K562 (cell line): Measurements from ENCODE around the gene SCFD2. TPM values are rescaled to one million over a fixed set of nuclear protein-coding genes. Genes with fewer than 3 reads are reported as not detected.

ENCODE experiments used
- ATAC-seq: fragments of 200-7000 bp; cut with Tn5 transposase; 3 replicates; pipeline ENCODE4 v1.9.1; 2020; ENCODE audit warnings: moderate library complexity
- BruUV-seq: library from RNA; stranded (reverse); fragments of 400-500 nt; replicated peaks from 2 replicates; lab custom pipeline; 2021; lab: Mats Ljungman, UMichigan
- CTCF ChIA-PET: fragments of 300-600 bp; formaldehyde crosslinking; extraction: SDS; loops from one replicate; lab custom pipeline; 2021; ENCODE audit warnings: low intra/inter-chr PET ratio; lab: Yijun Ruan, JAX
- POLR2A ChIA-PET: fragments of 300-600, 350-650 bp; sonication (Branson Sonifier 250); formaldehyde crosslinking; extraction: SDS; loops from one replicate; lab custom pipeline; 2021; ENCODE audit warnings: antibody characterized with exemption, inconsistent platforms; lab: Yijun Ruan, JAX
- DNase-seq, 4 experiments: peaks; one replicate each; pipeline versions ENCODE4 v3.0.0 to v3.0.0-alpha.2; 2011 to 2018; ENCODE audit warnings: low spot score in 3 of 4, mixed read lengths in 3 of 4; ENCODE audit errors: extremely low read depth in 1 of 4
- FAIRE-seq: peaks from 2 replicates; lab custom pipeline; 2011; peaks lifted over from hg19 to GRCh38; lab: Jason Lieb, UNC
- H2AFZ ChIP-seq: 2 replicates; pipeline ENCODE4 v1.6.0; 2011; ENCODE audit warnings: low read depth, low read length, control low read depth, inconsistent platforms
- H3K27ac ChIP-seq: fragments of 200-600 bp; 3 replicates; pipeline ENCODE4 v1.8.0; 2011; ENCODE audit warnings: low read depth, mild to moderate bottlenecking, control low read depth, inconsistent platforms, low read length, moderate library complexity, mixed read lengths; ENCODE audit errors: extremely low read depth
- H3K27me3 ChIP-seq, 2 experiments: fragments of 300-600 bp in 1 of 2; 2 replicates in 1 of 2; 3 replicates in 1 of 2; pipeline versions ENCODE4 v1.6.0 to v1.8.0; 2011; ENCODE audit warnings: inconsistent platforms in 2 of 2, low read length in 2 of 2, mild to moderate bottlenecking in 1 of 2, mixed read lengths in 1 of 2, moderate library complexity in 1 of 2; ENCODE audit not compliant: control insufficient read depth in 2 of 2, insufficient read depth in 2 of 2
- H3K36me3 ChIP-seq: fragments of 300-600 bp; 3 replicates; pipeline ENCODE4 v1.8.0; 2011; ENCODE audit warnings: mild to moderate bottlenecking, low read length, inconsistent platforms; ENCODE audit not compliant: control insufficient read depth, insufficient read depth
- H3K4me1 ChIP-seq, 2 experiments: fragments of 200-600 bp in 1 of 2; replicated peaks in 1 of 2; 2 replicates in 1 of 2; 3 replicates in 1 of 2; pipeline versions ENCODE4 v1.5.1 to v1.8.0; 2011; ENCODE audit warnings: inconsistent platforms in 2 of 2, low read length in 2 of 2, mild to moderate bottlenecking in 1 of 2, mixed read lengths in 1 of 2, moderate library complexity in 1 of 2; ENCODE audit not compliant: control insufficient read depth in 2 of 2, insufficient read depth in 2 of 2
- H3K4me2 ChIP-seq: 2 replicates; pipeline ENCODE4 v1.6.1; 2011; ENCODE audit warnings: low read length, control low read depth, inconsistent platforms, mixed read lengths; ENCODE audit not compliant: insufficient read depth
- H3K4me3 ChIP-seq: fragments of 200-600 bp; sonication (generic), shearing (Covaris generic); 2 replicates; pipeline ENCODE4 v1.5.1; 2016; ENCODE audit warnings: control low read depth, inconsistent platforms
- H3K79me2 ChIP-seq: fragments of 200-600 bp; 3 replicates; pipeline ENCODE4 v1.8.0; 2011; ENCODE audit warnings: low read length, inconsistent platforms; ENCODE audit not compliant: control insufficient read depth, insufficient read depth
- H3K9ac ChIP-seq, 2 experiments: 2 replicates each; pipeline versions ENCODE4 v1.6.0 to v1.6.1; 2011; ENCODE audit warnings: low read depth in 2 of 2, low read length in 2 of 2, control low read depth in 1 of 2, inconsistent platforms in 1 of 2, mild to moderate bottlenecking in 1 of 2, mixed read lengths in 1 of 2; ENCODE audit not compliant: insufficient read depth in 1 of 2
- H3K9me1 ChIP-seq: one replicate; pipeline ENCODE4 v1.6.0; 2011; ENCODE audit warnings: inconsistent platforms, mild to moderate bottlenecking, low read length, moderate library complexity; ENCODE audit not compliant: control insufficient read depth, insufficient read depth
- H3K9me3 ChIP-seq: replicated peaks from 2 replicates; pipeline ENCODE4 v1.5.1; 2011; ENCODE audit warnings: low read depth, low read length, inconsistent platforms; ENCODE audit not compliant: control insufficient read depth, insufficient read depth
- H4K20me1 ChIP-seq: replicated peaks from 2 replicates; pipeline ENCODE4 v1.6.1; 2011; ENCODE audit warnings: low read length, inconsistent platforms, mixed read lengths; ENCODE audit not compliant: control insufficient read depth, insufficient read depth
- ADNP ChIP-seq: fragments of 200-800 bp; sonication (Bioruptor generic); IDR thresholded peaks from 2 replicates; pipeline ENCODE4 v1.6.1; 2016; ENCODE audit warnings: missing genetic modification characterization, missing compliant biosample characterization
- EWSR1 ChIP-seq: fragments of 450-650 bp; IDR thresholded peaks from 2 replicates; pipeline ENCODE4 v1.6.1; 2018; ENCODE audit warnings: borderline replicate concordance, mild to moderate bottlenecking, low read depth, moderate library complexity; ENCODE audit not compliant: partially characterized antibody
- HMG20A ChIP-seq: fragments of 450-650 bp; formaldehyde crosslinking; conservative IDR thresholded peaks from 2 replicates; pipeline ENCODE4 v1.4.0; 2020; ENCODE audit warnings: mild to moderate bottlenecking, mixed read lengths
- ILK ChIP-seq: fragments of 450-650 bp; IDR thresholded peaks from 2 replicates; pipeline ENCODE4 v1.6.1; 2016; ENCODE audit warnings: missing genetic modification characterization, low read depth, mild to moderate bottlenecking, missing compliant biosample characterization, moderate library complexity, borderline replicate concordance
- KDM1A ChIP-seq, 2 experiments: fragments of 450-650 bp; IDR thresholded peaks; 2 replicates each; pipeline ENCODE4 v1.6.1; 2016; ENCODE audit warnings: mild to moderate bottlenecking in 2 of 2
- RNF2 ChIP-seq: sonication (generic); IDR thresholded peaks from 2 replicates; pipeline ENCODE4 v1.6.1; 2016
- RNF219 ChIP-seq: fragments of 250-450 bp; sonication (Bioruptor Pico); IDR thresholded peaks from 2 replicates; pipeline ENCODE4 v1.5.0; 2022; ENCODE audit warnings: mild to moderate bottlenecking
- TFAP4 ChIP-seq: sonication (generic); formaldehyde crosslinking; IDR thresholded peaks from 2 replicates; pipeline ENCODE4 v1.8.0; 2022; ENCODE audit warnings: missing genetic modification reagents, mild to moderate bottlenecking, moderate library complexity, borderline replicate concordance
- ZNF586 ChIP-seq: fragments of 450-650 bp; formaldehyde crosslinking; conservative IDR thresholded peaks from 2 replicates; pipeline ENCODE4 v1.4.0; 2020; ENCODE audit warnings: mild to moderate bottlenecking, moderate library complexity
- ZNF778 ChIP-seq: fragments of 450-650 bp; formaldehyde crosslinking; IDR thresholded peaks from 2 replicates; pipeline ENCODE4 v1.4.0; 2020; ENCODE audit warnings: mild to moderate bottlenecking, moderate library complexity
- WGBS: fragments of 100-300 bp; shearing (Covaris generic); methylation state at CpG from one replicate; pipeline ENCODE4 v1.1.6; 2016; ENCODE audit warnings: low coverage, mixed read lengths; ENCODE audit not compliant: insufficient coverage; ENCODE audit errors: missing lambda C conversion rate; 5-methylcytosine and 5-hydroxymethylcytosine counted together
- in situ Hi-C: fragments of 300-500 bp; cut with MboI; formaldehyde crosslinking; loops from 4 replicates; pipeline ENCODE4 v1.15.0; 2018; ENCODE audit warnings: inconsistent platforms, mixed read lengths
- intact Hi-C: fragments of 100-400 bp; cut with micrococcal nuclease; formaldehyde crosslinking; loops from 2 replicates; pipeline ENCODE4 v1.14.2; 2022
- polyA plus RNA-seq, 8 experiments: library from polyadenylated mRNA; depleted of rRNA in 4 of 8; stranded (reverse) in 5 of 8; unstranded in 3 of 8; fragments of >200 nt; fragmentation: Nextera tagmentation in 2 of 8; fragmentation: Illumina TruSeq in 1 of 8; extraction: Ambion mirVana in 2 of 8; extraction: Trizol in 1 of 8; gene quantifications; 2 replicates each; pipeline versions ENCODE4 v1.2.1 to v1.2.3, GENCODE V29; 2011 to 2014; ENCODE audit warnings: inconsistent platforms in 1 of 8, missing spikeins in 1 of 8
- total RNA-seq, 7 experiments: library from RNA; depleted of rRNA in 6 of 7; stranded (reverse); fragments of >200 nt in 6 of 7; fragmentation: Illumina TruSeq in 2 of 7; extraction: Trizol in 2 of 7; gene quantifications; 2 replicates each; pipeline versions ENCODE4 v1.2.1 to v1.2.3, GENCODE V29; 2011 to 2021; ENCODE audit warnings: low replicate concordance in 1 of 7
- TF ChIP-seq, protein P1 (sequence below): fragments of 450-650 bp; IDR thresholded peaks from 2 replicates; pipeline ENCODE4 v1.6.1; 2017; ENCODE audit warnings: antibody characterized with exemption, mild to moderate bottlenecking
- TF ChIP-seq, protein P2 (sequence below): fragments of 450-650 bp; formaldehyde crosslinking; IDR thresholded peaks from 2 replicates; pipeline ENCODE4 v1.4.0; 2022; ENCODE audit warnings: missing genetic modification characterization
- TF ChIP-seq, protein P3 (sequence below): fragments of 450-650 bp; formaldehyde crosslinking; IDR thresholded peaks from 2 replicates; pipeline ENCODE4 v1.4.0; 2020; ENCODE audit warnings: mild to moderate bottlenecking, moderate library complexity

Gene SCFD2
- total and polyA plus RNA-seq, 9 of the 15 experiments (the other 6 are each of a cell fraction or from before 2014, with no cell fraction given): 5.7 to 30.3 (median 22.8) TPM

GRCh38 chr4:52993771-52994170, 372.1 kb downstream of the SCFD2 start:
- in situ Hi-C loops: no loop called here
- Histone ChIP-seq H3K4me3 (no peak overlapping the region), H3K9me1 (no peaks in the 10 kb centered on the region), H3K4me2 (no peak overlapping the region), H2AFZ (no peak overlapping the region), H3K9ac (no peak overlapping the region), H3K4me1 (peaks cover 0 to 6% of the 10 kb centered on the region in 2 experiments; a peak in 2 of 5 replicates), H3K27ac (no peak overlapping the region), H3K27me3 (no peaks in the 10 kb centered on the region), H3K79me2 (no peaks in the 10 kb centered on the region), H3K36me3 (no peaks in the 10 kb centered on the region), H3K9me3 (no peaks in the 10 kb centered on the region), H4K20me1 (no peaks in the 10 kb centered on the region)
- no peak for ATAC-seq
- CTCF ChIA-PET: no interaction called here
- no peak for DNase-seq
- 71% methylated on average over 6 of the region's 6 CpGs for WGBS
- POLR2A ChIA-PET: no interaction called here
- FAIRE-seq: no peak
- BruUV-seq: no TSS peak
- intact Hi-C loops: no loop called here
- TF ChIP-seq RNF219 (CRISPR knock-in tag) (no peak), TFAP4 (CRISPR knock-in tag) (no peak), HMG20A (CRISPR knock-in tag) (no peak), ZNF778 (no peak), RNF2 (no peak), KDM1A (IDR thresholded peaks at IDR 0.05) (no peak), ILK (tag) (no peak), ADNP (tag) (no peak), EWSR1 (no peak), ZNF586 (no peak)
- TF ChIP-seq, protein P1, sequence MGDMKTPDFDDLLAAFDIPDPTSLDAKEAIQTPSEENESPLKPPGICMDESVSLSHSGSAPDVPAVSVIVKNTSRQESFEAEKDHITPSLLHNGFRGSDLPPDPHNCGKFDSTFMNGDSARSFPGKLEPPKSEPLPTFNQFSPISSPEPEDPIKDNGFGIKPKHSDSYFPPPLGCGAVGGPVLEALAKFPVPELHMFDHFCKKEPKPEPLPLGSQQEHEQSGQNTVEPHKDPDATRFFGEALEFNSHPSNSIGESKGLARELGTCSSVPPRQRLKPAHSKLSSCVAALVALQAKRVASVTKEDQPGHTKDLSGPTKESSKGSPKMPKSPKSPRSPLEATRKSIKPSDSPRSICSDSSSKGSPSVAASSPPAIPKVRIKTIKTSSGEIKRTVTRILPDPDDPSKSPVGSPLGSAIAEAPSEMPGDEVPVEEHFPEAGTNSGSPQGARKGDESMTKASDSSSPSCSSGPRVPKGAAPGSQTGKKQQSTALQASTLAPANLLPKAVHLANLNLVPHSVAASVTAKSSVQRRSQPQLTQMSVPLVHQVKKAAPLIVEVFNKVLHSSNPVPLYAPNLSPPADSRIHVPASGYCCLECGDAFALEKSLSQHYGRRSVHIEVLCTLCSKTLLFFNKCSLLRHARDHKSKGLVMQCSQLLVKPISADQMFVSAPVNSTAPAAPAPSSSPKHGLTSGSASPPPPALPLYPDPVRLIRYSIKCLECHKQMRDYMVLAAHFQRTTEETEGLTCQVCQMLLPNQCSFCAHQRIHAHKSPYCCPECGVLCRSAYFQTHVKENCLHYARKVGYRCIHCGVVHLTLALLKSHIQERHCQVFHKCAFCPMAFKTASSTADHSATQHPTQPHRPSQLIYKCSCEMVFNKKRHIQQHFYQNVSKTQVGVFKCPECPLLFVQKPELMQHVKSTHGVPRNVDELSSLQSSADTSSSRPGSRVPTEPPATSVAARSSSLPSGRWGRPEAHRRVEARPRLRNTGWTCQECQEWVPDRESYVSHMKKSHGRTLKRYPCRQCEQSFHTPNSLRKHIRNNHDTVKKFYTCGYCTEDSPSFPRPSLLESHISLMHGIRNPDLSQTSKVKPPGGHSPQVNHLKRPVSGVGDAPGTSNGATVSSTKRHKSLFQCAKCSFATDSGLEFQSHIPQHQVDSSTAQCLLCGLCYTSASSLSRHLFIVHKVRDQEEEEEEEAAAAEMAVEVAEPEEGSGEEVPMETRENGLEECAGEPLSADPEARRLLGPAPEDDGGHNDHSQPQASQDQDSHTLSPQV: no peak
- TF ChIP-seq, protein P2, sequence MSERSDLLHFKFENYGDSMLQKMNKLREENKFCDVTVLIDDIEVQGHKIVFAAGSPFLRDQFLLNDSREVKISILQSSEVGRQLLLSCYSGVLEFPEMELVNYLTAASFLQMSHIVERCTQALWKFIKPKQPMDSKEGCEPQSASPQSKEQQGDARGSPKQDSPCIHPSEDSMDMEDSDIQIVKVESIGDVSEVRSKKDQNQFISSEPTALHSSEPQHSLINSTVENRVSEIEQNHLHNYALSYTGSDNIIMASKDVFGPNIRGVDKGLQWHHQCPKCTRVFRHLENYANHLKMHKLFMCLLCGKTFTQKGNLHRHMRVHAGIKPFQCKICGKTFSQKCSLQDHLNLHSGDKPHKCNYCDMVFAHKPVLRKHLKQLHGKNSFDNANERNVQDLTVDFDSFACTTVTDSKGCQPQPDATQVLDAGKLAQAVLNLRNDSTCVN (CRISPR knock-in tag): no peak
- TF ChIP-seq, protein P3, sequence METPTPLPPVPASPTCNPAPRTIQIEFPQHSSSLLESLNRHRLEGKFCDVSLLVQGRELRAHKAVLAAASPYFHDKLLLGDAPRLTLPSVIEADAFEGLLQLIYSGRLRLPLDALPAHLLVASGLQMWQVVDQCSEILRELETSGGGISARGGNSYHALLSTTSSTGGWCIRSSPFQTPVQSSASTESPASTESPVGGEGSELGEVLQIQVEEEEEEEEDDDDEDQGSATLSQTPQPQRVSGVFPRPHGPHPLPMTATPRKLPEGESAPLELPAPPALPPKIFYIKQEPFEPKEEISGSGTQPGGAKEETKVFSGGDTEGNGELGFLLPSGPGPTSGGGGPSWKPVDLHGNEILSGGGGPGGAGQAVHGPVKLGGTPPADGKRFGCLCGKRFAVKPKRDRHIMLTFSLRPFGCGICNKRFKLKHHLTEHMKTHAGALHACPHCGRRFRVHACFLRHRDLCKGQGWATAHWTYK (CRISPR knock-in tag): no peak
